HEK293T (cell line): Measurements from ENCODE around the gene ABCC5.

Source experiments
- CTCF ChIA-PET: fragments of 350-600 bp; formaldehyde crosslinking; extraction: SDS; loops from one replicate; lab custom pipeline; 2021; ENCODE audit warnings: antibody characterized with exemption, inconsistent platforms; lab: Yijun Ruan, JAX
- POLR2A ChIA-PET: fragments of 350-600 bp; formaldehyde crosslinking; extraction: SDS; loops from one replicate; lab custom pipeline; 2020; ENCODE audit warnings: antibody characterized with exemption, inconsistent platforms; lab: Yijun Ruan, JAX
- DNase-seq: peaks from one replicate; pipeline ENCODE4 v3.0.0; 2012; ENCODE audit warnings: mixed read lengths; ENCODE audit errors: extremely low spot score
- ARNT ChIP-seq: fragments of 450-650 bp; IDR thresholded peaks from 2 replicates; pipeline ENCODE4 v1.6.1; 2017; ENCODE audit warnings: mild to moderate bottlenecking
- BHLHE40 ChIP-seq: fragments of 450-650 bp; IDR thresholded peaks from 2 replicates; pipeline ENCODE4 v1.6.1; 2016; ENCODE audit warnings: mild to moderate bottlenecking, moderate library complexity, borderline replicate concordance
- CTBP1 ChIP-seq: fragments of 450-650 bp; IDR thresholded peaks from 2 replicates; pipeline ENCODE4 v1.6.1; 2016; ENCODE audit warnings: borderline replicate concordance
- ELF4 ChIP-seq: fragments of 450-650 bp; IDR thresholded peaks from 2 replicates; pipeline ENCODE4 v1.6.1; 2017; ENCODE audit warnings: antibody characterized with exemption
- FOXA1 ChIP-seq: fragments of 450-650 bp; IDR thresholded peaks from 2 replicates; pipeline ENCODE4 v1.6.1; 2016; ENCODE audit warnings: mild to moderate bottlenecking
- FOXK2 ChIP-seq: fragments of 450-650 bp; IDR thresholded peaks from 2 replicates; pipeline ENCODE4 v1.6.1; 2016; ENCODE audit warnings: mild to moderate bottlenecking
- FOXM1 ChIP-seq: fragments of 450-650 bp; IDR thresholded peaks from 2 replicates; pipeline ENCODE4 v1.6.1; 2017; ENCODE audit warnings: mild to moderate bottlenecking, borderline replicate concordance
- HDGF ChIP-seq: fragments of 450-650 bp; IDR thresholded peaks from 2 replicates; pipeline ENCODE4 v1.6.1; 2017; ENCODE audit warnings: antibody characterized with exemption, borderline replicate concordance
- L3MBTL2 ChIP-seq: fragments of 450-650 bp; conservative IDR thresholded peaks from 2 replicates; pipeline ENCODE4 v1.6.1; 2016; ENCODE audit warnings: mild to moderate bottlenecking
- LEF1 ChIP-seq: fragments of 450-650 bp; IDR thresholded peaks from 2 replicates; pipeline ENCODE4 v1.6.1; 2017; ENCODE audit warnings: mild to moderate bottlenecking, borderline replicate concordance
- NFRKB ChIP-seq: fragments of 450-650 bp; IDR thresholded peaks from 2 replicates; pipeline ENCODE4 v1.6.1; 2016; ENCODE audit warnings: mild to moderate bottlenecking, moderate library complexity
- PKNOX1 ChIP-seq: fragments of 450-650 bp; IDR thresholded peaks from 2 replicates; pipeline ENCODE4 v1.6.1; 2016
- SP1 ChIP-seq: fragments of 450-650 bp; IDR thresholded peaks from 2 replicates; pipeline ENCODE4 v1.6.1; 2017
- SUZ12 ChIP-seq: fragments of 450-650 bp; IDR thresholded peaks from 2 replicates; pipeline ENCODE4 v1.6.1; 2016; ENCODE audit warnings: mild to moderate bottlenecking
- TARDBP ChIP-seq: fragments of 450-650 bp; IDR thresholded peaks from 2 replicates; pipeline ENCODE4 v1.6.1; 2016
- ZNF384 ChIP-seq: fragments of 450-650 bp; IDR thresholded peaks from 2 replicates; pipeline ENCODE4 v1.6.1; 2016

The ABCC5 gene

GRCh38 chr3:183980403-183980802 is 37.3 kb downstream of the ABCC5 start:
- ChIA-PET POLR2A (no interaction called here), CTCF (no interaction called here)
- no peak for TF ChIP-seq FOXK2
- TF ChIP-seq NFRKB = no peak
- no peak for TF ChIP-seq L3MBTL2
- no peak for TF ChIP-seq CTBP1
- no peak for TF ChIP-seq SP1
- no peak for TF ChIP-seq ELF4
- TF ChIP-seq HDGF = no peak
- TF ChIP-seq ARNT = no peak
- TF ChIP-seq SUZ12 = no peak
- no peak for TF ChIP-seq LEF1
- TF ChIP-seq TARDBP = no peak
- no peak for DNase-seq

GRCh38 chr3:183975981-183976662 is 41.6 kb downstream of the ABCC5 start:
- POLR2A ChIA-PET = no interaction called here
- no peak for DNase-seq
- CTCF ChIA-PET = no interaction called here
- TF ChIP-seq CTBP1 = no peak
- TF ChIP-seq SUZ12 = no peak
- TF ChIP-seq NFRKB = no peak
- no peak for TF ChIP-seq FOXK2
- TF ChIP-seq ELF4 = no peak
- no peak for TF ChIP-seq BHLHE40
- TF ChIP-seq LEF1 = no peak
- no peak for TF ChIP-seq L3MBTL2
- no peak for TF ChIP-seq SP1
- no peak for TF ChIP-seq FOXM1
- no peak for TF ChIP-seq ZNF384
- TF ChIP-seq TARDBP = no peak
- no peak for TF ChIP-seq FOXA1
- TF ChIP-seq ARNT = no peak
- no peak for TF ChIP-seq PKNOX1
- TF ChIP-seq HDGF = no peak

- no peak for DNase-seq
- TF ChIP-seq FOXM1 = no peak
- TF ChIP-seq SP1 = no peak
- no peak for TF ChIP-seq CTBP1
- TF ChIP-seq NFRKB = no peak
- no peak for TF ChIP-seq LEF1
- TF ChIP-seq ZNF384 = no peak
- TF ChIP-seq FOXA1 = no peak
- no peak for TF ChIP-seq HDGF
- no peak for TF ChIP-seq ELF4
- TF ChIP-seq ARNT = no peak
- TF ChIP-seq SUZ12 = no peak
- no peak for TF ChIP-seq PKNOX1
- no peak for TF ChIP-seq BHLHE40
- no peak for TF ChIP-seq L3MBTL2
- no peak for TF ChIP-seq FOXK2
- no peak for TF ChIP-seq TARDBP
- ChIA-PET CTCF (no interaction called here), POLR2A (no interaction called here)
These were observed 48.9 kb downstream of the ABCC5 start for GRCh38 chr3:183968666-183969245.

- TF ChIP-seq LEF1 = no peak
- no peak for DNase-seq
- POLR2A ChIA-PET = no interaction called here
- CTCF ChIA-PET = no interaction called here
These were observed 50.0 kb downstream of the ABCC5 start for GRCh38 chr3:183967693-183968092.

GRCh38 chr3:183966361-183966791 is 51.3 kb downstream of the ABCC5 start:
- no peak for DNase-seq
- CTCF ChIA-PET = no interaction called here
- POLR2A ChIA-PET = no interaction called here
- TF ChIP-seq SUZ12 = no peak
- no peak for TF ChIP-seq SP1
- no peak for TF ChIP-seq LEF1
- no peak for TF ChIP-seq FOXK2
- TF ChIP-seq ARNT = no peak
- TF ChIP-seq BHLHE40 = no peak
- TF ChIP-seq ZNF384 = no peak
- TF ChIP-seq FOXM1 = no peak
- no peak for TF ChIP-seq ELF4
- no peak for TF ChIP-seq NFRKB
- no peak for TF ChIP-seq PKNOX1
- no peak for TF ChIP-seq HDGF
- no peak for TF ChIP-seq L3MBTL2
- no peak for TF ChIP-seq FOXA1
- TF ChIP-seq CTBP1 = no peak
- TF ChIP-seq TARDBP = no peak

- ChIA-PET POLR2A (no interaction called here), CTCF (no interaction called here)
- TF ChIP-seq SUZ12 (no peak), ARNT (no peak), ELF4 (no peak), ZNF384 (no peak), FOXA1 (no peak), LEF1 (no peak), BHLHE40 (no peak)
- no peak for DNase-seq
These were observed 54.9 kb downstream of the ABCC5 start for GRCh38 chr3:183962807-183963206.
